Stimulated activated CD4-positive, alpha-beta T cell treated with anti-CD3 and anti-CD28 coated beads, Interleukin-15, amount 100 ng/mL, for 24 hours (primary cell): ENCODE measurements around the gene EIF2B5.
"Not testable (repeated sequence)": the region's sequence is repeated elsewhere in the genome, so short reads cannot be mapped to it uniquely, and the experiment has no call there.

Experiments
- DNase-seq: peaks from one replicate; pipeline ENCODE4 v3.0.0-alpha.2; 2020

The EIF2B5 gene

DNA sequence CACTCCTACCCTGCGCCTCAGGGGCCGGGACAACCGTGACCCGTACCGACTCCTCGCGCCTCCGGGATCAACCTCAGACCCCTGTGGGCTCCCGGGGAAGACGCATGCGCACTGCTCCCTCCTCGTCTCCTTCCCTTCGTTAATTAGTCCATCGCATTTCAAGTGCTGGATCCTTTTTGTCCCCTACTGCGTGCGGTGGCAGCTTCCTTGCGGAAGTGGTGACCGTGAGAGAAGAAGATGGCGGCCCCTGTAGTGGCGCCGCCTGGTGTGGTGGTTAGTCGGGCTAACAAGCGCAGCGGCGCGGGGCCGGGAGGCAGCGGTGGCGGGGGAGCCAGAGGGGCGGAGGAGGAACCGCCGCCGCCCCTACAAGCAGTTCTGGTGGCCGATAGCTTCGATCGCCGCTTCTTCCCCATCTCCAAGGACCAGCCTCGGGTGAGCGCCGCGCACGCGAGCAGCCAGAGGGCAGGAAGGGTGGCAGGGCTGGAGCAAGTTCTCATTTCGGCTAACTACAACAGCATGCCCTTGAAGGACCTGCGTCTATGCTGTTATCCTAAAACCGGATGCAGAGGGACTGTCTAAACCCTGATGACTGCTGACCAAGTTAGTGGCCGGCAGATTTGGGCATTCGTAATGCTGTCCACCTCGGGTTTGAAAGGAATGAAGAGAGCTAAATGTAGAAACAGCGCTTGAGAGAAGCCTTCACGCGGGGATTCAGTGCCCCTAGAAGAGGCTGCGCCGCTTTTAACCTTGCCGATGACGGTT, at the start of gene EIF2B5:
Gene EIF2B5, plus strand, starts transcription at position 210 of the 762 bp plus-strand sequence. Its CDS starts 28 bp downstream, at position 238.
- peak; percentile 92 for DNase-seq

DNA sequence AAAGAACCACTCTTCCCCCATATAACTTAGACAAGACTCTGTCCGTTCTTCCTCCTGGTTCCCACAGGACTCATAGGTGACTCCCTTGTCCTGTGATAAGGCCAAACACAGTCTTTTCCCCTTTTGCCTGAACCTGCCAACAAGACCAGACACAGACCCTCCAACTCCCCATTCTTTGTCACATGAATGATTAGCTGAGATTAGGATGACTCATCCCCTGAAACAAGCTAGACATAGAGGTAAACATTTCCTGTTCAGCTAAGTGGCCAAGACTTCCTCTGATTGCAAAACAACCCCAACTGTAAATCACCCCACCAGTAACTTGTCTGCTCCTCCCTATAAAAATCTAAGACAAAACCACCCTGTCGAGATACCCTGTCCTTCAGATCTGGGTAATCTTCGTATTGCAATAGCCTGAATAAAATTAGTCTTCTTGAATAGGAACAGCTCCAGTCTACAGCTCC, 49.7 kb upstream of the EIF2B5 start:
- DNase-seq: no peak

GRCh38 chr3:184092199-184092598, 43.0 kb upstream of the EIF2B5 start:
- no peak for DNase-seq

- no peak for DNase-seq
These were observed 38.3 kb upstream of the EIF2B5 start, which contains the start of gene HTR3E for GRCh38 chr3:184096811-184097383. TSS of gene HTR3E (plus strand) at chr3:184097064. CDS start at chr3:184097530, 466 bp downstream.

DNA sequence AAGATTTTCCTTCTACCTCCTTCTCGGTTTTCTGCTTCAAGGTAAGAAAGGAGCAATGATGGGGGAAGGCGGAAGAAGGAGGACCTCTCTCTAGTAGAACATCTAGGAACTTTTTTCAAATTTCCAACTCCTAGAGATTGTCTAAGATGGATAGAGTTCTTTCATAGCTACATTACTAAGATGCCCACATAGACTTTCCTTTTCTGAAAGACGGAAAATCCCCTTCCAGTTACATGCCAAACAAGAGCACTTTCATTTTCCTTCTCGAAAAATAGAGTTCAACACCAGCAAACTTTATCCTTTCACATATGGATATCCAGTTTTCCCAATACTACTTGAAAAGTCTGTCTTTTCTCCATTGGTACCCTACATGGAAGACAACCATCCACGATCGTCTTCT, 37.6 kb upstream of the EIF2B5 start:
- DNase-seq: no peak

- DNase-seq: no peak
These were observed 35.1 kb upstream of the EIF2B5 start for GRCh38 chr3:184099806-184100686.

GRCh38 chr3:184110316-184110725, 24.8 kb upstream of the EIF2B5 start:
- DNase-seq: no peak

- DNase-seq: no peak
These were observed 19.1 kb upstream of the EIF2B5 start for GRCh38 chr3:184116017-184116416.

DNA sequence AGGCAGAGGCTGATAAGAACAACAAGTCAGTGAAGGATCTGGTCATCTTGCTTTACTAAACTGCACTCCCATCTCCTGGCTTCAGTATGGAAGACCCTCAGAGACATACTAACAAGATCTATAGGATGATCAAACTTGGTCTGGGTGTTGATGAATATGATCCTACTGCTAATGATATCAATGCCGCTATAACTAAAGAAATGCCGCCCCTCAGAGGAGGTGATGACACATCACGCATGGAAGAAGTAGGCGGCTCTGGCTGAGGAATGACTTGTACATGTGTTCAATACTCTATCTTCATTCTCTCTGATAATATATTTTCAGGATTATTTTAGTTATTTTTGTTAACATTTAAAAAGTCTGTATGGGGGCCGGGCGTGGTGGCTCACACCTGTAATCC, 17.5 kb upstream of the EIF2B5 start:
- DNase-seq: no peak

DNA sequence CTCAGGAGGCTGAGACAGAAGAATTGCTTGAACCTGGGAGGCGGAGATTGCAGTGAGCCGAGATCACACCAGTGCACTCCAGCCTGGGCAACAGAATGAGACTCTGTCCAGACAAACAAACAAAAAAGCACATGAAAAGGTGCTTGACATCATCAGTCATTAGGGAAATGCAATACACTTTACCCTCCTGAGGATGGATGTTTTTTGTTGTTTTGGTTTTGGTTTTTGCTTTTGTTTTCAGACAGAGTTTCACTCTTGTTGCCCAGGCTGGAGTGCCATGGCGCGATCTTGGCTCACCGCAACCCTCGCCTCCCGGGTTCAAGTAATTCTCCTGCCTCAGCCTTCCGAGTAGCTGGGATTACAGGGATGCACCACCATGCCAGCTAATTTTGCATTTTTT, 14.1 kb upstream of the EIF2B5 start:
- DNase-seq: not testable (repeated sequence)

DNA sequence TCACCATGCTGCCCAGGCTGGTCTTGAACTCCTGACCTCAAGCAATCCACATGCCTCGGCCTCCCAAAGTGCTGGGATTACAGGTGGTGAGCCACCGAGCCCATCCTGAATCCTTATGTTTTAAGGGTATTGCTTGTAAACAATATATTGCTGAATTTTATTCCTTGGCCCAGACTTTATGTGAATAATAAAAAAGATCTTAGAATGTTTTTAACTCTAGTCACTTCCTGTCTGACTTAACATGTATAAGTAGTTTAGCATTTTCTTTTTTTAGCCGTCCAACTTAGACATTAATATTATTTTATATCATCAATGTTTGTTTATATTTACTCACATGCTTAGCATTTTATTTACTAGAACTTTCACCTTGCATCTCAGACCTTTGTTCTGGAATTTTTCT, 9.2 kb upstream of the EIF2B5 start:
- no peak for DNase-seq

GRCh38 chr3:184129012-184129411, 6.1 kb upstream of the EIF2B5 start:
- DNase-seq: peak; percentile 21

- no peak for DNase-seq
These were observed 2.2 kb upstream of the EIF2B5 start for GRCh38 chr3:184132945-184133344.

GRCh38 chr3:184133840-184134745, 1.1 kb upstream of the EIF2B5 start:
- peak; percentile 83 for DNase-seq

DNA sequence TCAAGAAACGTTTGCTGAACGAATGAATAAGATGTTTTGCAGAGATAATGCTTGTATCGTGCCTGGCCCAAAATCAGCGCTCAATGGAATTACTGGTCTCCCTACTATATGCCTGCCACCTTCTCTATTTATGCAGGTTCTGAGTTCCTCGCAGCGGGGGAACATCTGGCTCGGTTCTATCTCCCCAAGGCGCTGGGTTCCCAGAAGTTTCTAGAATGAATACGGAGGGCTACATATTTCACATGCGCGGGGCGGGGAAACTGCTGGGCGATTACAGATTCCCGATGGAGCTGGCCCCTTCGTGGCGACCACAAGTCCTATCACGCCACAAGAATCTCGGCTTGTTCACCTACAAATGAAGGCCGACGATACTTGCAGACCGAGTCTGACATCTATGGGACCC, 411 bp upstream of the EIF2B5 start:
- no peak for DNase-seq

DNA sequence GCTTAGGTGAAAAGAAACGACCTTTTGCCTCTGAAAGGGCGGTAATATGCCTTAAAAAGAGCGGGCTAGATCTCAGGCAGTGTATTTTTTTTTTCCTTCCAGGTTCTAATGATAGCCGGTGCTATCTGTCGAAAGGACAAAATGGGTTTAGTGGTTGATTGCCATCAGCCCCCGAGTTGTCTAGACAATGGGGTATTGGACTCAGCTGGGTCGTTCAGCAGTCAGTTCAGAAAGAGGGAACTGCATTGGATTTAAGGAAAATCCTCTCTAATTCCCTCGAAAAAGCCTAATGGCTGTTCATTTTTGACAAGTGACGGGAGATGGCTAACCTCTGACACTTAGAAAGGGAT, 728 bp downstream of the EIF2B5 start:
- DNase-seq: no peak

DNA sequence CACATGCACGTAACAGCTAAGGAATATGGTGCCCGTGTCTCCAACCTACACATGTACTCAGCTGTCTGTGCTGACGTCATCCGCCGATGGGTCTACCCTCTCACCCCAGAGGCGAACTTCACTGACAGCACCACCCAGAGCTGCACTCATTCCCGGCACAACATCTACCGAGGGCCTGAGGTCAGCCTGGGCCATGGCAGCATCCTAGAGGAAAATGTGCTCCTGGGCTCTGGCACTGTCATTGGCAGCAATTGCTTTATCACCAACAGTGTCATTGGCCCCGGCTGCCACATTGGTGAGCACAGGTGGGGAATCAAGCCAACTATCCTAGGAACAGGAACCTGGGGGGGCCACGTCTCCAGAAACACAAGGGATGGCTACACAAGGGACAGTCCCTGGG, 5.3 kb downstream of the EIF2B5 start:
- no peak for DNase-seq

DNA sequence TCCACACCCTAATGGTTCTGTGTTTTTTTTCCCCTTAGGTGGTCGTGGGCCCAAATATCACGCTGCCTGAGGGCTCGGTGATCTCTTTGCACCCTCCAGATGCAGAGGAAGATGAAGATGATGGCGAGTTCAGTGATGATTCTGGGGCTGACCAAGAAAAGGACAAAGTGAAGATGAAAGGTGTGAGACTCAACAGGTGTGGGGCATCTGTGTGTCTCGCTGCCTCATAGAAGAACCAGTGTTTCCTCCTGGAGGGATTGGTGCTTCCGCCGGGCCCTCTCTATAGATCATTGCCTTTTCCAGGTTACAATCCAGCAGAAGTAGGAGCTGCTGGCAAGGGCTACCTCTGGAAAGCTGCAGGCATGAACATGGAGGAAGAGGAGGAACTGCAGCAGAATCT, 7.0 kb downstream of the EIF2B5 start:
- no peak for DNase-seq

DNA sequence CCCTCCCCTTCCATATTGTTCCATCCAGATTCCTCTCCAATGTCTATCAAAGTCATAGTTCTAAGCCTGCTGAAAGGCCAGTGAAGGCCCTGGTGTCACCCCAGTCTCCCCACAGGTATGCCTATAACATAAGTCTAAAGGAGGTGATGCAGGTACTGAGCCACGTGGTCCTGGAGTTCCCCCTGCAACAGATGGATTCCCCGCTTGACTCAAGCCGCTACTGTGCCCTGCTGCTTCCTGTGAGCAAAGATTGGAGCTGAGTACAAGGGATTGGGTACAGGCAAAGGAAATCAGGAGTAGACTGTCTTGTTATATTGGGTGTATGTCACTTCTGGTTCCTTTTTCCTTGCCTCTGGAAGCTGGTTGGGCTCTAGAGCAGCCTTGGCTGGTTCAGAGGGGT, 8.2 kb downstream of the EIF2B5 start:
- no peak for DNase-seq

GRCh38 chr3:184144505-184144904, 9.3 kb downstream of the EIF2B5 start:
- DNase-seq: no peak

GRCh38 chr3:184145111-184145524, 10.0 kb downstream of the EIF2B5 start:
- DNase-seq: peak; percentile 24

- no peak for DNase-seq
These were observed 10.7 kb downstream of the EIF2B5 start for GRCh38 chr3:184145751-184146270.
